Measurements from ENCODE around the gene MRPL46. TPM values are rescaled to one million over a fixed set of nuclear protein-coding genes. Genes with fewer than 3 reads are reported as not detected.

MRPL46 gene
- 10 to 100 TPM in 11 of 12 donors, not detected in 1; 17.3 to 25.8 (median 23.4) TPM for polyA plus RNA-seq (ENCODE audit: insufficient read length in 12 of 12)
- long read RNA-seq, donor 1, transcript MRPL46-202 (2 exons, 1,002 nt), result minor isoform, 5 of 23 reads
- long read RNA-seq, donor 1, transcript MRPL46-201 (4 exons, 1,019 nt), result major isoform, 18 of 23 reads
- long read RNA-seq, donor 1, partial matches to known transcripts, result 0 of 23 reads
- long read RNA-seq, donor 1, other reads (novel, unspliced or antisense), result 0 of 23 reads
- long read RNA-seq, donor 2, transcript MRPL46-201 (4 exons, 1,019 nt), result major isoform, 17 of 17 reads
- long read RNA-seq, donor 2, partial matches to known transcripts, result 0 of 17 reads
- long read RNA-seq, donor 2, other reads (novel, unspliced or antisense), result 0 of 17 reads
- long read RNA-seq, donor 3, transcript MRPL46-201 (4 exons, 1,019 nt), result major isoform, 19 of 20 reads
- long read RNA-seq, donor 3, partial matches to known transcripts, result 0 of 20 reads
- long read RNA-seq, donor 3, other reads (novel, unspliced or antisense), result 0 of 20 reads
- long read RNA-seq, donor 4, transcript MRPL46-201 (4 exons, 1,019 nt), result major isoform, 6 of 6 reads
- long read RNA-seq, donor 4, partial matches to known transcripts, result 0 of 6 reads
- long read RNA-seq, donor 4, other reads (novel, unspliced or antisense), result 0 of 6 reads
- long read RNA-seq, donor 5, transcript MRPL46-201 (4 exons, 1,019 nt), result major isoform, 21 of 23 reads
- long read RNA-seq, donor 5, partial matches to known transcripts, result 0 of 23 reads
- long read RNA-seq, donor 5, other reads (novel, unspliced or antisense), result 0 of 23 reads
- long read RNA-seq, donor 6, transcript MRPL46-201 (4 exons, 1,019 nt), result major isoform, 9 of 10 reads
- long read RNA-seq, donor 6, partial matches to known transcripts, result 0 of 10 reads
- long read RNA-seq, donor 6, other reads (novel, unspliced or antisense), result 0 of 10 reads
- long read RNA-seq, donor 7, transcript MRPL46-201 (4 exons, 1,019 nt), result major isoform, 11 of 13 reads
- long read RNA-seq, donor 7, partial matches to known transcripts, result 0 of 13 reads
- long read RNA-seq, donor 7, other reads (novel, unspliced or antisense), result 0 of 13 reads
- long read RNA-seq, donor 8, transcript MRPL46-201 (4 exons, 1,019 nt), result major isoform, 21 of 22 reads
- long read RNA-seq, donor 8, partial matches to known transcripts, result 0 of 22 reads
- long read RNA-seq, donor 8, other reads (novel, unspliced or antisense), result 0 of 22 reads
- long read RNA-seq, donor 9, transcript MRPL46-201 (4 exons, 1,019 nt), result major isoform, 12 of 13 reads
- long read RNA-seq, donor 9, partial matches to known transcripts, result 0 of 13 reads
- long read RNA-seq, donor 9, other reads (novel, unspliced or antisense), result 0 of 13 reads
- long read RNA-seq, donor 10, transcript MRPL46-201 (4 exons, 1,019 nt), result major isoform, 19 of 19 reads
- long read RNA-seq, donor 10, partial matches to known transcripts, result 0 of 19 reads
- long read RNA-seq, donor 10, other reads (novel, unspliced or antisense), result 0 of 19 reads
- long read RNA-seq, donor 11, transcript MRPL46-201 (4 exons, 1,019 nt), result major isoform, 20 of 22 reads
- long read RNA-seq, donor 11, partial matches to known transcripts, result 0 of 22 reads
- long read RNA-seq, donor 11, other reads (novel, unspliced or antisense), result 0 of 22 reads

DNA sequence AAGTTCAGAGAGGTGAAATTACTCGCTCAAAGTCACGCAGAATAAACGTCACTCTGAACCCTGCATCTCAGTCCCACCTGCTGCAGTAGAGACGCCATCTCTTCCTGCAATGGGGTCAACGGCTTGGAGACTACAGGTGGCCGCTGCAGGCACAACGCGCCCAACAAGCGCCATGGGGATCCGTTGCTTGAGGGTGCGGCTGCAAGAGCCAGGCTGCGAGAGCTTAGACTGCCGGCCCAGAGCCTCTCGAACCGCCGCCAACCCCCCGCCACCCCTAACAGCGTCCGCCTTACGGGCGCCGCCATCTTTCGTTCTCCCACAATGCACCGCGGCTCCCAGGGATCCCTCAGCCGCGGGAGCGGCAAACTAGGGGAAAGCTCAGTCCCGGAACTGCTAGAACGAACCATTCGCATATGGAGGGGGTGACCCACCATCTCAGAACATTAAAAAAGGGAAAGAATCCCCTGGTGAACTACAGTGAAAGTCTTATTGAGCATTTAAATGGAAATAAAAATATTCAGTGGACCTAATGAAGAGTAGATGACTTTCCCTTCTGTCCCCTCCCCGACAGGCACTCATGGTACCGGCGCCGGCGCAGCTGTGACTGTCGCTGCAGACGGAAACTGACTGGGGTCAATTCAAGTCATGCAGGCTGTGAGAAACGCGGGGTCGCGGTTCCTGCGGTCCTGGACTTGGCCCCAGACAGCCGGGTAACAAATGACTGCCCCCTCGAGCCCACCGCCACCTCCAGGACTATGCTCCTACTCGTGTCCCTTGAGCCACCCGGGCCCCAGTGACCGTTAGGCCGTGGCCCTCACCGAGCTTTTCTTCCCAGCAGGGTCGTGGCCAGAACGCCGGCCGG lies at the start of gene MRPL46, which contains the start of gene MRPS11:
Gene MRPL46 (minus strand): TSS at position 316 of the 862 bp plus-strand sequence. CDS start 11 bp downstream, at position 305.
Gene MRPS11 (plus strand): TSS at position 636 of the 862 bp plus-strand sequence. CDS start 10 bp downstream, at position 646.
- DNase-seq, result peak; percentile 95

- DNase-seq, result no peak
Measured at GRCh38 chr15:88513195-88513594, 46.0 kb upstream of the MRPL46 start.

- DNase-seq, result no peak
Measured at GRCh38 chr15:88512601-88513000, 45.4 kb upstream of the MRPL46 start.

- DNase-seq, result no peak
Measured at GRCh38 chr15:88512078-88512477, 44.9 kb upstream of the MRPL46 start.

DNA sequence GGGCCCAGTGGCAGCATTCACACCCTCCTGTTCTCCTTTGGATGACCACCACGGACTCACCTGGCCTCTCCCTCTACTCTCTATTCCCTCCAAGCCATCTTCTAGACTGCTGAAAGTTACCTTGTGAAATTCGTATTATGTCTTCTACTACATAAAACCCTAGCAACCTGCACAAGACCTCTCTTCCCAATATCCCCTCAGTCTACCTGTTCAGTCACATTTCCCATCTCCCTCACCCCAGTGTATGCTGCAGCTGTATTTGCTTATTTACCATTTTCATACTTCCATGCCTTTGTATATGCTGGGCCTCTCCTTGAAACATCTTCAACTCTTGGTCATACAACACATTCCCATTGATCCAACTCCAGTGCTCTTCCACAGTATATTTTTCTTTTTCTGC lies 44.0 kb upstream of the MRPL46 start:
- no peak for DNase-seq

- DNase-seq, result no peak
Measured at GRCh38 chr15:88509964-88510363, 42.8 kb upstream of the MRPL46 start.

- no peak for DNase-seq
Measured at GRCh38 chr15:88509321-88509720, 42.1 kb upstream of the MRPL46 start.

DNA sequence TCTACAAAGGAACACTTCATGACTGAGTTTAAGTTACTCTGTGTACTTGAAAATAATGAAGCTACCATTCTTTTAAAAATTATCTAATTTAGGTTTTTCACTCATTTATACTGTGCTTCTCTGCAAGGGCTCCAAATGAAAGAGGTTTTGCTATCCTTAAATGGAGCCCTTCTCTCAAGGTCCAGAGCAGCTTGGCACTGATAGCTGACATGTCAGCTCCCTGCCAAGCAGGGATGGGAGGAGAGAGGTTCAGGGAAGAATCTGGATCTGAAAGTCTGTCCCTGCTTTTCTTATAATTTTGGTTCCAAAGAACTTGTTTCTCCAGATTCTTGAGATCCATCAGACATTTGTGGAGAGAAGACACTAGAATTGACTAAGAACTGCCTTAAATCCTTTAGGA lies 39.4 kb upstream of the MRPL46 start:
- DNase-seq, result no peak

DNA sequence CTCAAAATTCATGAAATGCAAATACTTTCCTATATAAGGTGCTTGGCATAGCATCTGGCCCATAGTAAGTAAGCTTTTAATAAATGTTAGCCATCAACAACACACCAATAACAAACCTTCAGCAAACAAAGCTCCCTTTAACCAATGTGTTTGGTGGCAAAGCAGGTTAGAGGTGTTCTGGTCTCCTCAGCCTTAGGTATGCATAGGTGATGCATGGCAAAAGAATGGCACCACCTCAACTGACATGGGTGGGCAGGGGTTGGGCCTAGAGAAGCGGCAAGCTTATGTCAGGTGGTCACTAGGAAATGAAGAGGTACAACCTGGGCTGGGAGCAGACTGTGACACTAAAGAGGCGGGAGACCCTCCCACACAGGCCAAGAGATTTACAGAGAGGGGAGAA lies 38.5 kb upstream of the MRPL46 start:
- DNase-seq, result no peak

- no peak for DNase-seq
Measured at GRCh38 chr15:88504445-88504844, 37.3 kb upstream of the MRPL46 start.

DNA sequence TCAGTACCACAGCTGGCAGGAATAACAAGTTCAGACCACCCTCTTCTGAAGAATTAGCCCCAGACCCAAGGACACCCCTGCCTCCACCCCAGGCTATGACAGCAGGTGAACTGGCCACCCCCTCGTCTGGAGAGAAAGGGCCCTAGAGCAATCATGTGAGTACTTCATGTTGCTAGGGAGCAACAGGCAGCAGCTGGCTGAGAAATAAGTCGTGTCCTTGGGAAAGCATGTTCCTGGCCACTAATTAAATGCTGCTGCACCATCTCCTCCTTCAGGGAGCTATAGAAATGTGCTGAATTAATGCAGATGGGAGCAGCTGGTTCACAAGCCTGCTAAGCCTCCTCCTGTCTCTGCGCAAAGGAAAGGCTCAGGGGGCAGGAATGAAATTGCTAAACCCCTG lies 31.8 kb upstream of the MRPL46 start:
- DNase-seq, result no peak

- DNase-seq, result no peak
Measured at GRCh38 chr15:88497109-88497765, 30.0 kb upstream of the MRPL46 start.

DNA sequence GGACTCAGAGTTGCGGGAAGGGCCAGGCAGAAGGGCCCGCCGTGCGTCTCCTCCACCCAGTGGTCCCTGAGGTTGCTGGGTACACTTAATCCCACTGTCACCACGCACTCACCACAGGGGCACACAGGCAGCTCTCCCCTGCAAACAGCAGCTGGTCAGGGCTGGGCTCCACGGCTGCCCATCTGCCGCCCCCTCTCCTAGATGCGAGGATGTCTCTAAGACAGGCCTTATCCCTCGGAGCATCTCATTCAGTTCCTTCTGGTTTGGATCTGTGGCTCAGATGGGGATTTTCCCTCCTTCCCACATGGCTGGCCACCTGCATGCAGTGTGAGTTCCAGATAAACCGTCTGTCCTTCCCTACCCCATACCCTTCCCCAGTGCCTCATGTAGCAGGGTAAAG lies 26.7 kb upstream of the MRPL46 start:
- DNase-seq, result no peak

DNA sequence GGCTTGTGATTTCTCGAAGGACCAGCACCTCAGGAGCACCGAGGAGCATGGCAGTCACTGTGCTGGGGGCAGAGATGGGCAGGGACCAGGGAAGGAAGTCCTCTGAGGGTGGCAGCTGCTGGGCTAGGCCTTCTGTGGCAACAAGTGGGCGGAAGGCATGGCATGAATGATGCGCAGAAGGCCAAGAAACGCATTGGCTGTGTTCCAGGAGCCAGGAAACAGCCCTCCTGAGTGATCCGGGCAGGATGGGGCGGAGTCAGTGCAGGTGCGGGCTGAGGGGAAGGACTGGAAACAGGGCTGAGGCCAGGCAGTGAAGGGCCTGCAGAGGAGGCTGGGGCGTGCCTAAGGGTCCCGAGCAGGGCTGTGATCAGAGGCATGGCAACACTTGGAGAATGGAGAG lies 24.0 kb upstream of the MRPL46 start:
- DNase-seq, result no peak

DNA sequence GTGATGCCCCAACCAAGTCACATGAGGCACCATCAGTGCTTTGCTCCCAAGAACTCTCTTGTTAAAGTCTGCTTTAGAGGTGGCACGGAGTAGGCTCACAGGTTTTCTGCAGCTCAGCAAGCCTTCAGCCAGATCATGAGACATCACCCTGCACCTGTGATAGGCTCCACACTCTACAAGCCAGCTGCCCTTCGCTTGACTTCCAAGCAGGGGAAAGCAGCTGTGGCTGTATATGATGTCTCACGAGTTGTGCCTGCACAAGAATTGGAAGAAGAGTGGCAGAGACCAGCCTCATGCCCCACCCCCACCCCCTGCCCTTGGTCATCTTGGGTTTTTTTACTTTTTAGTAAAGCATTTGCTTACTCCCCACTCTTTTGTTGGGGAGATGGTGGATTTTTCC lies 22.8 kb upstream of the MRPL46 start:
- no peak for DNase-seq

GRCh38 chr15:88489321-88489720 lies 22.1 kb upstream of the MRPL46 start:
- DNase-seq, result no peak

DNA sequence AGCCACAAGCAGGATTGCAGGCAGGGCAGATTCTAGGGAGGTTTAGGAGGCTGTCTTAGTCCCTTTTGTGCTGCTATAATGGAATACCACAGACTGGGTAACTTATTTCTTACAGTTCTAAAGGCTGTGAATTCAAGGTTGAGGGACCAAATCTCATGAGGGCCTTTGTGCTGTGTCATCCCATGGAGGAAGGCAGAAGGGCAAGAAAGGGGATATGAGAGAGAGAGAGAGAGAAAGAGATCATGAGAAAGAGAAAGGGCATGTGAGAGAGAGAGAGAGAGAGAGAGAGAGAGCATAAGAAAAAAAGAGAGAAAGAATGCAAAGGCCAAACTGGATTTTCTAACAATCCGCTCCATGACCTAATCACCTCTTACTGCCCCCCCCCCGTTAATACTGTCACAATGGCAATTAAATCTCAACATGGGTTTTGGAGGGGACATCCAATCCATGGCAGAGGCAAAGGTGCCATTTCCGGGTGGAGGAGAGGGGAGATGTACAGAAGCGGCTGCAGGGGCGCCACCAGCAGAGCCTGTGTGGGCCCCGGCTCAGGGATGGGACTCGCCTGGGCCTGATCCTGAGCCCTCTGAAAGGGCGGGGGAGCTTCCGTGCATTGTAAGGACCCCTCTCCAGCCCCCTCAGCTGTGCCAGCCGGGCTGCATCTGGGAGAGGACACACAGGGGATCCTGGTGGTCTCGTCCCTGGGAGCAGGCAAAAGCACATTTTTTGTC lies 20.8 kb upstream of the MRPL46 start:
- no peak for DNase-seq

GRCh38 chr15:88487178-88487795 lies 20.1 kb upstream of the MRPL46 start:
- DNase-seq, result no peak
